Activated T-helper 1 cell treated with anti-CD3 and anti-CD28 coated beads, Interleukin-12 subunit alpha, Interleukin-12 subunit beta, Interleukin-2, Interleukin-4 antibody, amounts not matched to agents 30 ng/mL and 10 ng/mL and 1 ng/mL, durations not matched to agents 14 hours and 24 hours and 36 hours (primary cell): Measurements from ENCODE around the gene NRG2. TPM values are rescaled to one million over a fixed set of nuclear protein-coding genes. Genes with fewer than 3 reads are reported as not detected.

ENCODE experiments used
- DNase-seq: peaks from one replicate; pipeline ENCODE4 v3.0.0; 2021; ENCODE audit warnings: low spot score
- H3K27ac Mint-ChIP-seq: one replicate; pipeline ENCODE4 v1.8.0; 2021; ENCODE audit warnings: mild to moderate bottlenecking, mixed read lengths
- H3K27me3 Mint-ChIP-seq: one replicate; pipeline ENCODE4 v1.8.0; 2022; ENCODE audit warnings: mild to moderate bottlenecking, moderate library complexity, mixed read lengths; ENCODE audit not compliant: insufficient read depth
- H3K36me3 Mint-ChIP-seq: one replicate; pipeline ENCODE4 v1.8.0; 2021; ENCODE audit warnings: low read depth, mixed read lengths
- H3K4me1 Mint-ChIP-seq: one replicate; pipeline ENCODE4 v1.8.0; 2021; ENCODE audit warnings: low read depth, mixed read lengths
- H3K4me3 Mint-ChIP-seq: one replicate; pipeline ENCODE4 v1.8.0; 2021; ENCODE audit warnings: mild to moderate bottlenecking, moderate library complexity, mixed read lengths
- H3K9me3 Mint-ChIP-seq: one replicate; pipeline ENCODE4 v1.8.0; 2021; ENCODE audit warnings: mixed read lengths
- intact Hi-C: fragments of 100-400 bp; cut with micrococcal nuclease; formaldehyde crosslinking; loops from one replicate; pipeline ENCODE4 v1.15.1; 2024
- total RNA-seq: library from RNA; stranded (reverse); gene quantifications from 2 replicates; pipeline ENCODE4 v1.2.3, GENCODE V29; 2022

The NRG2 gene
- total RNA-seq, 1 donor from 2014 or later = 0.08 TPM

- Mint-ChIP-seq H3K4me1 (no peaks in the 10 kb centered on the region), H3K9me3 (no peaks in the 10 kb centered on the region), H3K27ac (no peak overlapping the region), H3K36me3 (no peaks in the 10 kb centered on the region), H3K4me3 (no peak overlapping the region), H3K27me3 (peaks cover 17% of the 10 kb centered on the region)
- intact Hi-C loops = no loop called here
- no peak for DNase-seq
Measured at GRCh38 chr5:139854029-139854605, 189.0 kb downstream of the NRG2 start.

- no peak for DNase-seq
- Mint-ChIP-seq H3K4me1 (peaks cover 4% of the 10 kb centered on the region), H3K27me3 (peaks cover 19% of the 10 kb centered on the region), H3K9me3 (no peaks in the 10 kb centered on the region), H3K4me3 (no peak overlapping the region), H3K36me3 (no peaks in the 10 kb centered on the region), H3K27ac (no peak overlapping the region)
- intact Hi-C loops = no loop called here
Measured at GRCh38 chr5:139852696-139853095, 190.4 kb downstream of the NRG2 start.

- no peaks in the 10 kb centered on the region for H3K9me3 Mint-ChIP-seq
- no peak overlapping the region for H3K27ac Mint-ChIP-seq
- DNase-seq = no peak
- peaks cover 24% of the 10 kb centered on the region for H3K27me3 Mint-ChIP-seq
- H3K4me3 Mint-ChIP-seq = no peak overlapping the region
- H3K4me1 Mint-ChIP-seq = peaks cover 4% of the 10 kb centered on the region
- no peaks in the 10 kb centered on the region for H3K36me3 Mint-ChIP-seq
- intact Hi-C loops = no loop called here
Measured at GRCh38 chr5:139851558-139851957, 191.5 kb downstream of the NRG2 start.

- Mint-ChIP-seq H3K4me1 (peaks cover 4% of the 10 kb centered on the region), H3K9me3 (no peaks in the 10 kb centered on the region), H3K27me3 (peaks cover 33% of the 10 kb centered on the region), H3K27ac (no peak overlapping the region), H3K4me3 (no peak overlapping the region), H3K36me3 (no peaks in the 10 kb centered on the region)
- no peak for DNase-seq
- intact Hi-C loops = no loop called here
Measured at GRCh38 chr5:139850423-139851016, 192.6 kb downstream of the NRG2 start.

- H3K4me3 Mint-ChIP-seq = peak overlapping the region; percentile 73
- DNase-seq = no peak
- peaks cover 4% of the 10 kb centered on the region for H3K4me1 Mint-ChIP-seq
- H3K27ac Mint-ChIP-seq = no peak overlapping the region
- no peaks in the 10 kb centered on the region for H3K36me3 Mint-ChIP-seq
- no peaks in the 10 kb centered on the region for H3K9me3 Mint-ChIP-seq
- intact Hi-C loops = loop anchor here (5.0 to 10.0 kb wide), 2 partner anchors 218 to 305 kb away; no protein-coding TSS in a partner anchor
- peaks cover 39% of the 10 kb centered on the region for H3K27me3 Mint-ChIP-seq
Measured at GRCh38 chr5:139849942-139850341, 193.2 kb downstream of the NRG2 start.

GRCh38 chr5:139849501-139849900 is 193.6 kb downstream of the NRG2 start:
- Mint-ChIP-seq H3K27ac (peak overlapping the region; percentile 18), H3K36me3 (no peaks in the 10 kb centered on the region), H3K4me1 (peaks cover 6% of the 10 kb centered on the region), H3K4me3 (peak overlapping the region; percentile 73), H3K9me3 (no peaks in the 10 kb centered on the region), H3K27me3 (peaks cover 42% of the 10 kb centered on the region)
- intact Hi-C loops = loop anchor here (5.0 to 10.0 kb wide), 2 partner anchors 217 to 305 kb away; no protein-coding TSS in a partner anchor
- no peak for DNase-seq

- Mint-ChIP-seq H3K36me3 (no peaks in the 10 kb centered on the region), H3K4me1 (peaks cover 8% of the 10 kb centered on the region), H3K27ac (no peak overlapping the region), H3K4me3 (peak overlapping the region; percentile 73), H3K27me3 (peaks cover 46% of the 10 kb centered on the region), H3K9me3 (no peaks in the 10 kb centered on the region)
- no peak for DNase-seq
- intact Hi-C loops = loop anchor here (5.0 to 10.0 kb wide), 2 partner anchors 216 to 306 kb away; no protein-coding TSS in a partner anchor
Measured at GRCh38 chr5:139848508-139849100, 194.5 kb downstream of the NRG2 start.

GRCh38 chr5:139847790-139848507 is 195.2 kb downstream of the NRG2 start:
- peaks cover 8% of the 10 kb centered on the region for H3K4me1 Mint-ChIP-seq
- H3K36me3 Mint-ChIP-seq = no peaks in the 10 kb centered on the region
- peaks cover 51% of the 10 kb centered on the region for H3K27me3 Mint-ChIP-seq
- peak; percentile 63 for DNase-seq
- H3K9me3 Mint-ChIP-seq = no peaks in the 10 kb centered on the region
- H3K4me3 Mint-ChIP-seq = peak overlapping the region; percentile 58
- no peak overlapping the region for H3K27ac Mint-ChIP-seq
- intact Hi-C loops = loop anchor here (5.0 to 10.0 kb wide), 2 partner anchors 216 to 307 kb away; no protein-coding TSS in a partner anchor

- Mint-ChIP-seq H3K27ac (no peak overlapping the region), H3K4me3 (no peak overlapping the region), H3K9me3 (no peaks in the 10 kb centered on the region), H3K27me3 (peaks cover 52% of the 10 kb centered on the region), H3K4me1 (peaks cover 8% of the 10 kb centered on the region), H3K36me3 (no peaks in the 10 kb centered on the region)
- no peak for DNase-seq
- intact Hi-C loops = loop anchor here (5.0 to 10.0 kb wide), 2 partner anchors 215 to 308 kb away; no protein-coding TSS in a partner anchor
Measured at GRCh38 chr5:139847091-139847490, 196.0 kb downstream of the NRG2 start.

GRCh38 chr5:139845846-139846681 is 197.0 kb downstream of the NRG2 start:
- H3K4me3 Mint-ChIP-seq = no peak overlapping the region
- no peak for DNase-seq
- no peaks in the 10 kb centered on the region for H3K36me3 Mint-ChIP-seq
- no peaks in the 10 kb centered on the region for H3K9me3 Mint-ChIP-seq
- peaks cover 8% of the 10 kb centered on the region for H3K4me1 Mint-ChIP-seq
- intact Hi-C loops = loop anchor here (5.0 to 10.0 kb wide), 2 partner anchors 214 to 309 kb away; no protein-coding TSS in a partner anchor
- no peak overlapping the region for H3K27ac Mint-ChIP-seq
- H3K27me3 Mint-ChIP-seq = peaks cover 52% of the 10 kb centered on the region

GRCh38 chr5:139844472-139845145 is 198.5 kb downstream of the NRG2 start:
- Mint-ChIP-seq H3K4me1 (peaks cover 8% of the 10 kb centered on the region), H3K27ac (no peak overlapping the region), H3K27me3 (peaks cover 44% of the 10 kb centered on the region), H3K36me3 (no peaks in the 10 kb centered on the region), H3K4me3 (no peak overlapping the region), H3K9me3 (no peaks in the 10 kb centered on the region)
- peak; percentile 20 for DNase-seq
- intact Hi-C loops = loop anchor here (1.0 to 10.0 kb wide), 4 partner anchors 57 to 310 kb away; no protein-coding TSS in a partner anchor
